ENCODE measurements around the gene PDS5A.
A peak's percentile ranks its signal among the peaks of the same experiment; 100 is the strongest.
"Not testable (repeated sequence)": the region's sequence is repeated elsewhere in the genome, so short reads cannot be mapped to it uniquely, and the experiment has no call there.

PDS5A gene

DNA sequence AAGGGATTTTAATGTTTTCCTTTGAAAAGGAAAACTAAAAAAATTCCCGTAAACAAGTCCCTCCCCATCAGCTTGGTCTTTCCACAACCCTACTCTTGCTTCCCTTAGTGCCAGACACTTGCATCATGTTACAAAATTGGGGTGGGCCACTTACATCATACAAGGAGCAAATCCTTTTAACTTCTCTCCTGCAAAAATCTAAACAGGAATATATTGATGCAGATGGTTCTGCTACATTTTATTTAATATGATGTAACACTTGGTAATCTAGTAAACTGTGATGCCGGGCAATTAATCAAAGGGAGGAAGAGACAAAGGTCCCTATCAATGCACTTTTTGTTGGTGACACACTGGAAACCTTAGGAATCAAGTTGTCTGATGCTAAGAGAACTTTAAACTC, 154.5 kb downstream of the PDS5A start:
- DNase-seq: no peak

DNA sequence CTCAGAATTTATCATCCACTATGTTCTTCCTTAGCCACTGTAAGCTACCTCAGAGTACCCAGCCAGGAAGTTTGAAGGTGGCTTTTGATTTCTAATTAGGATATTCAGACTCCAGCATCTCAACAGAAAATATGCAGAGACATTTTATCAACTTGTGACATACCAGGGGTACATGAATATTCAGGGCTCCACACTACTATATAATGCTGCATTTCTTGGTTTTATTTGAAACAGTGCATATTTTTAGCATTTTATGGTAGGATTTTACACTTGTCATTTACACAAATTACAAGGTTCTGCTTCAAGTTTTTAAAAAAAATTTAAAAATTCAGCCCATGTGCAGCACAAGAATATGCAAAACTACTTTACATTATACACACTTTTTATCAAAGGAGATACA, 155.0 kb downstream of the PDS5A start:
- DNase-seq: no peak

DNA sequence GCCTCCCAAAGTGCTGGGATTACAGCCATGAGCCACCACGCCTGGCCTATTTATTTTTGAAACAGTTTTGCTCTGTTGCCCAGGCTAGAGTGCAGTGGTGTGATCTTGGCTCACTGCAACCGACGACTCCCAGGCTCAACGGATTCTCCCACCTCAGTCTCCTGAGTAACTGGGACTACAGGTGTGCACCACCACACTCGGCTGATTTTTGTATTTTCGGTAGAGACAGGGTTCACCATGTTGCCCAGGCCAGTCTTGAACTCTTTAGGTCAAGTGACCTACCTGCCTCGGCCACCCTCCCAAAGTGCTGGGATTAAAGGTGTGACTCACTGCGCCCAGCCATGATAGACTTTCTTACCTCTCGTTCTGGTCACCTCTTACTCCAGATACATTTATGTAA, 155.8 kb downstream of the PDS5A start:
- DNase-seq: no peak

DNA sequence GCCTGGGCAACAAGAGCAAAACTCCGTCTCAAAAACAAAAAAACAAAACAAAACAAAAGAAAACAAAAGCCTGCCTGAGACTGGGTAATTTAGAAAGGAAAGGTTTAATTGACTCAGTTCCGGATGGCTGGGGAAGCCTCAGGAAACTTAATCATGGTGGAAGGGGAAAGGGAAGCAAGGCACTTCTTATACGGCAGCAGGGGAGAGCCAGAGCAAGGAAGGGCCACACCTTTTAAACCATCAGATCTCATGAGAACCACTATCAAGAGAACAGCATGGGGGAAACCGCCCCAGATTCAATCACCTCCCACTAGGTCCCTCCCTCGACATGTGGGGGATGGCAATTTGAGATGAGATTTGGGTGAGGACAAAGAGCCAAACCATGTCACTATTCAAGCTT, 157.5 kb downstream of the PDS5A start:
- peak; percentile 34 for DNase-seq

DNA sequence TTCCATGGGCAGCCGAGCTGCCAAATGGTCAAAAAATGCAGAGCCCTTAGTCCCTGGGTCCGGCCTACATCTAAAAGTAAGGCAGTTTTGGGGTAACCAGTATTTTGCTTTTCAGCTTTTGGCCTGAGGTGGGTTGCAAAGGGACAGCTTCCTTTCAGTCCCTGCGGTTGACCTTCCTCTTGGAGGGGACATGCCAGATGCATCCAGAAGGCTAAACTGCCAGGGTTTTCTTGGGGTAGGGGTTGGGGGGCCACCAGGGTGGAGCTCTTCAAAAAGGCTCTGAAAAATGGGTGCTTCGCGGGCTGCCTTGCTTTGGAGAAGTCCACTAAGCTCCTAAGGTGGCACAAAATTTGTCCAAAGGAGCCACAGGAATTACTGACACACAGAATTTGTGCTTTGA, 159.1 kb downstream of the PDS5A start:
- DNase-seq: no peak

DNA sequence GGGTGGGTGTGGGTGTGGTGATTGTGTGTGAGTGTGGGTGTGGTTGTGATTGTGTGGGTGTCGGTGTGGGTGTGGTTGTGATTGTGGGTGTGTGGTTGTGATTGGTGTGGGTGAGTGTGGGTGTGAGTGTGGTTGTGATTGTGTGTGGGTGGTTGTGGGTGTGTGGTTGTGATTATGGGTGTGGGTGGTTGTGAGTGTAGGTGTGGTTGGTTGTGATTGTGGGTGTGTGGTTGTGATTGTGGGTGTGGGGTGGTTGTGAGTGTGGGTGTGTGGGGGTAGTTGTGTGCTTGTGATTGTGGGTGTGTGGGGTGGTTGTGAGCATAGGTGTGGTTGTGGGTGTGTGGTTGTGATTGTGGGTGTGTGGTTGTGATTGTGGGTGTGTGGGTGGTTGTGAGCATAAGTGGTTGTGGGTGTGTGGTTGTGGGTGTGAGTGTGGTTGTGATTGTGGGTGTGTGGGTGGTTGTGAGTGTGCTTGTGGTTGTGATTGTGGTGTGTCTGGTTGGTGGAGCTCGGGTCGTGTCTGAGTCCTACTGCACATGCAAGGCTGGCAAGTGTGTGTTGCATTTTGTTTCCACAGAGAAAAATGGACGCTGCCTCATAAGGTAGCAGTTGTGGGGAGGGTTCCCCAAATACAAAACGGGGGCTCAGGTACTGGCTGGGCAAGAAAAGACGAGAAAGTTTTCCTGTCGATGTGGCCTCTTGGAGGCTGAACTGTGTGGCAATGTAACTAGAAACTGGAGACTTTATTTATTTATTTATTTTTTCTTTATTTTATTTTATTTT, 163.1 kb downstream of the PDS5A start:
- DNase-seq: no peak

DNA sequence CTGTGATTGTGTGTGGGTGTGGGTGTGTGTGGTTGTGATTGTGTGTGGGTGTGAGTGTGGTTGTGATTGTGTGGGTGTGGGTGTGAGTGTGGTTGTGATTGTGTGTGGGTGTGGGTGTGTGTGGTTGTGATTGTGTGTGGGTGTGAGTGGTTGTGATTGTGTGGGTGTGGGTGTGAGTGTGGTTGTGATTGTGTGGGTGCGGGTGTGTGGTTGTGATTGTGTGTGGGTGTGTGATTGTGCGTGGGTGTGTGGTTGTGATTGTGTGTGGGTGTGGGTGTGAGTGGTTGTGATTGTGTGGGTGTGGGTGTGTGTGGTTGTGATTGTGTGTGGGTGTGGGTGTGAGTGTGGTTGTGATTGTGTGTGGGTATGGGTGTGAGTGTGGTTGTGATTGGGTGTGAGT, 163.9 kb downstream of the PDS5A start:
- DNase-seq: not testable (repeated sequence)

DNA sequence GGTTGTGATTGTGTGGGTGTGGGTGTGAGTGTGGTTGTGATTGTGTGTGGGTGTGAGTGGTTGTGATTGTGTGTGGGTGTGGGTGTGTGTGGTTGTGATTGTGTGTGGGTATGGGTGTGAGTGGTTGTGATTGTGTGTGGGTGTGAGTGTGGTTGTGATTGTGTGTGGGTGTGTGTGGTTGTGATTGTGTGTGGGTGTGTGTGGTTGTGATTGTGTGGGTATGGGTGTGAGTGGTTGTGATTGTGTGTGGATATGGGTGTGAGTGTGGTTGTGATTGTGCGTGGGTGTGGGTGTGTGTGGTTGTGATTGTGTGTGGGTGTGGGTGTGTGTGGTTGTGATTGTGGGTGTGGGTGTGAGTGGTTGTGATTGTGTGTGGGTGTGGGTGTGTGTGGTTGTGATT, 164.7 kb downstream of the PDS5A start:
- not testable (repeated sequence) for DNase-seq

DNA sequence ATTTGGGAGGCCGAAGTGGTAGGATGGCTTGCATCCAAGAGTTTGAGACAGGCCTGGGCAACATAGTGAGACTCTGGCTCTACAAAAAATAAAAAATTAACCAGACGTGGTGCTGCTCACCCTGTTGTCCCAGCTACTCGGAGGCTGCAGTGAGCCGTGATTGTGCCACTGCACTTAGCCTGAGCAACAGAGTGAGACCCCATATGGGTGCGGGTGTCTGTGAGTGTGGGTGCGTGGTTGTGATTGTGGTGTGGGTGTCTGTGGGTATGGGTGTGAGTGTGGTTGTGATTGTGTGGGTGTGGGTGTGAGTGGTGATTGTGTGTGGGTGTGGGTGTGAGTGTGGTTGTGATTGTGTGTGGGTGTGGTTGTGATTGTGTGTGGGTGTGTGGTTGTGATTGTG, 165.2 kb downstream of the PDS5A start:
- no peak for DNase-seq

DNA sequence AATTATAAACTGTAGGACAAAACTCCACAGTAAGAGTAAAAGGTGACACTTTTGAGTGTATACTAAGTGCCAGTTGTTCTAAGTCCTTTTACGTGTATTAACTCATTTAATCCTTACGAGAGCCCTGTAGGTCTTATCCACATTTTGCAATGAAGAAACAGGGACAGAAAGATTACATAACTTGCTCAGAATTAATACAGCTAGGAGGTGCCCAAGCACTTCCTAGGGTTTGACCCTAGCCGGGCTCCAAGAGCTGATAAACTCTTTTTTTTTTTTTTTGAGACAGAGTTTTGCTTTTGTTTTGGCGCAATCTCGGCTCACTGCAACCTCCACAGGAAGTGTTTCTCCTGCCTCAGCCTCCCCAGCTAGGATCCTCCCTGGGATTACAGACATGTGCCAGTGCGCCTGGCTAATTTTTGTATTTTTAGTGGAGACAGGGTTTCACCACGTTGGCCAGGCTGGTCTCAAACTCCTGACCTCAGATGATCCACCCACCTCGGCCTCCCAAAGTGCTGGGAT, 169.4 kb downstream of the PDS5A start:
- peak; percentile 28 for DNase-seq

DNA sequence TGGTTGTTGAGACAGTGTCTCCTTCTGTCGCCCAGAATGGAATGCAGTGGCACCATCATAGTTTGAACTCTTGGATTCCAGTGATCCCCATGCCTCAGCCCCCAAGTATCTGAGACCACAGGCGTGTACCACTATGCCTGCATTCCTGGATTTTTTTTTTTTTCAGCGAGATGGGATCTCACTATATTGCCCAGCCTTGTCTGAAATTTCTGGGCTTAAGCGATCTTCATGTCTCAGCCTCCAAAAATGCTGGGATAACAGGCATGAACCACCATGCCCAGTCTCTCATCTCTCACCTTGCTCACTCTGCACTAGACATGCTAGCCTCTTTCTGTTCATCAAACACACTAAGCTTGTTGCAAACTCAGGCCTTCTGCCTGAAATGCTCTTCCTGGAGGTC, 175.7 kb downstream of the PDS5A start:
- no peak for DNase-seq

DNA sequence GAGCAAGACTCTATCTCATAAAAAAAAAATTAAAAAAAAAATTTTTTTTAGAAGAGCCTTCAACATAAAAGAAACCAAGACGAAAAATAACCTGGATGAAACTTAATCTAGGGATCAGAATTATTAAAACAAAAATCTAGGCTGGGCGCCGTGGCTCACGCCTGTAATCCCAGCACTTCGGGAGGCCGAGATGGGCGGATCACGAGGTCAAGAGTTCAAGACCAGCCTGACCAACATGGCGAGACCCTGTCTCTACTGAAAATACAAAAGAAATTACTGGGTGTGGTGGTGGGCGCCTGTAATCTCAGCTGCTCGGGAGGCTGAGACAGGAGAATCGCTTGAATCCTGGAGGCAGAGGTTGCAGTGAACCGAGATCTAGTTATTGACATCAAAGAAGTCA, 184.7 kb downstream of the PDS5A start:
- not testable (repeated sequence) for DNase-seq

DNA sequence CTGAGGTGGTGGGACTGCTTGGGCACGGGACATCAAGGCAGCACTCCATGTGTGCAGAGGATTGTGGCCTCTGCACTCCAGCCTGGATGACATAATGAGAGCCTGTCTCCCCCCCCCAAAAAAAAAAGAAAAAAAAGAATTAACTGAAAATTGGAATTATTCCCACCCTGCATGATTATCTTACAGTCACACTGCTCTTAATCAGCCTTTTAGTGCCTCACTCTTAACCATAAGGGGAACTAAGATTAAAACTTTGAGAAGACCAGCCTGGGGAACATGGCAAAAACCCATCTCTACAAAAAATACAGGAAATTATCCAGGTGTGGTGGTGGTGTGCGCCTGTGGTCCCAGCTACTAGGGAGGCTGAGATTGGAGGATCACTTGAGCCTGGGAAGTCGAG, 185.2 kb downstream of the PDS5A start:
- DNase-seq: peak; percentile 82

DNA sequence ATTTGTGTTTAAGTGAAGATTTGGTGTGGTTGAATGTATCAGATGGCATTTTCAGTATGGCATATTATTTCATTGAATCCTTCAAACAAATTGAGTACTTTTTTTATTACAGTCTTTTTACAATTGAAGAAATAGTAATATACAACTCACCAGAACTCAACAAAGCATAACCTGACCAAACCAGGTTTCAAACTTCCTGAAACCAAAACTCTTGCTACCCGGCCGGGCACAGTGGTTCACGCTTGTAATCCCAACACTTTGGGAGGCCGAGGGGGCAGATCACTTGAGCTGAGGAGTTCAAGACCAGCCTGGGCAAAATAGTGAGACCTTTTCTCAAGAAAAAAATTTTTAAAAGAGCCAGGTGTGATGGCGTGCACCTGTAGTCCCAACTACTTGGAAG, 185.6 kb downstream of the PDS5A start:
- no peak for DNase-seq

DNA sequence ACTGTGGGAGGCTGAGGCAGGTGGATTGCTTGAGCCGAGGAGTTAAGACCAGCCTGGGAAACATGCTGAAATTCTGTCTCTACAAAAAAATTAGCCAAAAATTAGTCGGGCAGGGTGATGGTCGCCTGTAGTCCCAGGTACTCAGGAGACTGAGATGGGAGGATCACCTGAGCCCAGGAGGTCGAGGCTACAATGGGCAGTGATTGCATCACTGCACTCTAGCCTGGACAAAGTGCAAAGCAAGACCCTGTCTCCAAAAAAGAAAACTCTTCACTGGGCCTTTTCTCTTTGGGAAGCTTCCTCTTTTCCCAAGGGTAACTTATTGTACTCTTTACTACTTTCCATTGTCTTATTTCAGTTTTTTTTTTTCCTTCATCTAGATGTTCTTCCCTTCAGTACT, 190.9 kb downstream of the PDS5A start:
- no peak for DNase-seq

DNA sequence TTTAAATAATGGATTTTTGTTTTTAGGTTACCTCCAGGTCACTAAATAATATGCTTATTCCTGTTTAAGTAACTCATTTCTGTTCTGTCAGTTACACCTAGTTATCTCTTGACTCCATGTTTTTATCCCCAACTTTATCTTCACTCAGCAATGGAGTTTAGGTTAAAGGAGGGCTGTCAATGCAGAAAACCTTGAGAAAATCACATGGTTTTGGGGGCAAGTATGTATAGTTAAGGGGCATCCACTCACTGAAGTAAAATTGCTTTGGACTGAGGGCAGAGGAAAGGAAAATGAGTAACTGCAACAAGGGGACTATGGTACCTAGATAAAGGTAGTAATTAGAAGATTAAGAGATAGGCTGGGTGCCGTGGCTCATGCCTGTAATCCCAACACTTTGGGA, 192.6 kb downstream of the PDS5A start:
- DNase-seq: peak; percentile 75

DNA sequence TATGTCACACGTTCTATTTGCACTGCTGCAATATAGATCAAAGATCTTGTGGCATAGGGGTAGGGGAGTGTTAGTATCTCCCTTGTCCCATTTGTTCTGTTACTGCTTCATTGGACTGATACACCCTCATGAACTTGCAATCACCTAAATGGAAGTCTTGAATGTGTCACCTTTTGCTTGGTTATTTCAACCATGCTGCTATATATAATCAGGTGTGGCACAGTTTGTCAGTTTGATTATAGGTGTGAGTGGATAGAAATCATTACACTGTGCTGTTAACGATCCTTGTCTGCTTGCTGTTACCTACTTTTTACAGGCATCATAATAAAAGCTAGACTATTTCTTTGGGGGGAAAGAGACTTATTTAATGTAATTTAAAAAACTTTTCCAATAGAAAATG, 195.7 kb downstream of the PDS5A start:
- DNase-seq: not testable (repeated sequence)

Measured in hematopoietic multipotent progenitor cell treated with erythropoietin and hydrocortisone succinate and interleukin-3 and kit ligand, for 8 days (in vitro differentiated cells).